Osteoblast (primary cell): Measurements from ENCODE around the gene IRAG1. TPM values are rescaled to one million over a fixed set of nuclear protein-coding genes. Genes with fewer than 3 reads are reported as not detected.

Experiments used
- DNase-seq: peaks from one replicate; pipeline ENCODE4 v3.0.0; 2011; ENCODE audit warnings: low spot score, mixed read lengths; ENCODE audit not compliant: insufficient read length; ENCODE audit errors: missing footprints
- H2AFZ ChIP-seq: 2 replicates; pipeline ENCODE4 v1.6.0; 2011; ENCODE audit warnings: mild to moderate bottlenecking, low read length
- H3K27ac ChIP-seq: 2 replicates; pipeline ENCODE4 v1.5.1; 2011; ENCODE audit warnings: mild to moderate bottlenecking, low read depth, low read length, moderate library complexity
- H3K27me3 ChIP-seq: 2 replicates; pipeline ENCODE4 v1.6.0; 2012; ENCODE audit warnings: mild to moderate bottlenecking, control low read depth, inconsistent platforms, low read length, moderate library complexity; ENCODE audit not compliant: insufficient read depth
- H3K36me3 ChIP-seq: 2 replicates; pipeline ENCODE4 v1.5.1; 2011; ENCODE audit warnings: mild to moderate bottlenecking, low read length, control low read depth, moderate library complexity; ENCODE audit not compliant: insufficient read depth
- H3K4me1 ChIP-seq: 2 replicates; pipeline ENCODE4 v1.5.1; 2011; ENCODE audit warnings: mild to moderate bottlenecking, low read length, control low read depth, moderate library complexity; ENCODE audit not compliant: insufficient read depth
- H3K4me2 ChIP-seq: 2 replicates; pipeline ENCODE4 v1.6.0; 2011; ENCODE audit warnings: mild to moderate bottlenecking, low read length; ENCODE audit not compliant: insufficient read depth
- H3K4me3 ChIP-seq: fragments of 200-600 bp; sonication (generic); 3 replicates; pipeline ENCODE4 v1.5.1; 2012; ENCODE audit warnings: mild to moderate bottlenecking, low read length, inconsistent platforms; ENCODE audit not compliant: insufficient read depth
- H3K79me2 ChIP-seq: 2 replicates; pipeline ENCODE4 v1.6.0; 2012; ENCODE audit warnings: mild to moderate bottlenecking, low read length, control low read depth, inconsistent platforms; ENCODE audit not compliant: insufficient read depth
- H3K9me3 ChIP-seq: 2 replicates; pipeline ENCODE4 v1.5.1; 2011; ENCODE audit warnings: low read depth, low read length, control low read depth
- H4K20me1 ChIP-seq: 2 replicates; pipeline ENCODE4 v1.6.0; 2012; ENCODE audit warnings: mild to moderate bottlenecking, low read length, control low read depth; ENCODE audit not compliant: insufficient read depth
- CTCF ChIP-seq: IDR thresholded peaks from 2 replicates; pipeline ENCODE4 v1.5.1; 2011; ENCODE audit warnings: mild to moderate bottlenecking, low read depth, low read length, moderate library complexity; ENCODE audit errors: extremely low read depth
- total RNA-seq: library from RNA; depleted of rRNA; stranded (reverse); fragments of >200 nt; gene quantifications from 2 replicates; pipeline ENCODE4 v1.2.3, GENCODE V29; 2012

The IRAG1 gene
- total RNA-seq, 1 donor: 4.3 TPM

DNA sequence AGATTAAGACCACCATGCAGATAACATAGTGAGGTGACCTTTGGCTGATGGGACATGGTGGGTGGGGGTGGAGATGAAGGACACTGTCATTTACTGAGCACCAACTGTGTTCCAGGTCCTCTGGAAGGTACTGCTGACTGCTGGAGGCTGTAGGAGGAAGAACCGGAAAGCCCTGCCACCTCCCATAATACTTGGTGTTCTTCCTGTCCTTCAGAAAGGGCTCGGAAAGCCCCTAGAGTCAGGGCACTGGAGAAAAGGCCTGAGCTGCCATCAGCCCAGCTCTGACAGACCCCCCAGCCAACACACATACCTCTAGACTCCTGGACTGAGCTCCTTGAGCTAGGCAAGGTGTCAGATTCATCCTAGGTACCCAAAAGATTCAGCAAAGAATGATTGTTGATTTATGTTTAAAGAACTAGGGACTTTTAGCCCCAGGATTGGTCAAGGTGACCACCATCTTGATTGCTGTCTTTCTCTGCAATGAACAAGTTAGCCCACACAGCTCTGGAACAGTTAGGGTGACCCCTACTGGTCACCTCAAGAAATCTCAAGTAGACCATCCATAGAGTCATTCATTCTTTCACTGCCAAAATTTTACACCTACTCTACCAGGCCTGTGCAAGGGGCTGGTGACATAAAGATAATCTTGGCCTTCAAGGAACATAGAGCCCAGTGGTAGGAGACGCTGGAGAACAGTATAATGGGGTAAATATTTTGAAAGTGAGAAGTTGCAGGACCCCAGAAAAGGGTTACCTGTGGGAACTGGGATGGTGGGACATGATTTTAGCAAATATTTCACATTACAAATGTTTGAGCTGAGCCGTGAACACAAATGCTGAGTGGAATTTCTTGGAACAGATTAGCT lies 39.4 kb downstream of the IRAG1 start:
- peak overlapping the region; percentile 11 for H2AFZ ChIP-seq
- peak; percentile 72 for TF ChIP-seq CTCF
- peaks cover 47% of the 10 kb centered on the region for H3K4me1 ChIP-seq

GRCh38 chr11:10653261-10653660 lies 40.3 kb downstream of the IRAG1 start:
- Histone ChIP-seq H3K4me2 (no peak overlapping the region), H3K9me3 (no peaks in the 10 kb centered on the region), H3K4me1 (peaks cover 38% of the 10 kb centered on the region), H3K36me3 (no peaks in the 10 kb centered on the region), H3K79me2 (no peaks in the 10 kb centered on the region), H3K27me3 (no peaks in the 10 kb centered on the region), H2AFZ (no peak overlapping the region), H3K27ac (no peak overlapping the region), H3K4me3 (no peak overlapping the region), H4K20me1 (no peaks in the 10 kb centered on the region)
- TF ChIP-seq CTCF: no peak
- no peak for DNase-seq

More for the DNA sequence above, 39.4 kb downstream of the IRAG1 start:
- Histone ChIP-seq H3K27me3 (no peaks in the 10 kb centered on the region), H3K36me3 (no peaks in the 10 kb centered on the region), H3K79me2 (no peaks in the 10 kb centered on the region), H3K4me3 (no peak overlapping the region), H4K20me1 (no peaks in the 10 kb centered on the region), H3K9me3 (no peaks in the 10 kb centered on the region), H3K27ac (no peak overlapping the region), H3K4me2 (no peak overlapping the region)
- DNase-seq: peak; percentile 83

- H3K4me1 ChIP-seq: peaks cover 24% of the 10 kb centered on the region
- TF ChIP-seq CTCF: no peak
- H3K9me3 ChIP-seq: no peaks in the 10 kb centered on the region
- H2AFZ ChIP-seq: peak overlapping the region; percentile 34
- no peak for DNase-seq
- H3K27ac ChIP-seq: no peak overlapping the region
- H3K27me3 ChIP-seq: no peaks in the 10 kb centered on the region
- H4K20me1 ChIP-seq: no peaks in the 10 kb centered on the region
- no peak overlapping the region for H3K4me2 ChIP-seq
- no peaks in the 10 kb centered on the region for H3K79me2 ChIP-seq
- no peaks in the 10 kb centered on the region for H3K36me3 ChIP-seq
- no peak overlapping the region for H3K4me3 ChIP-seq
Observed at GRCh38 chr11:10651656-10652361, 41.7 kb downstream of the IRAG1 start.

GRCh38 chr11:10650630-10651029 lies 42.9 kb downstream of the IRAG1 start:
- Histone ChIP-seq H3K4me2 (no peak overlapping the region), H3K27ac (no peak overlapping the region), H4K20me1 (no peaks in the 10 kb centered on the region), H2AFZ (no peak overlapping the region), H3K9me3 (no peaks in the 10 kb centered on the region), H3K4me3 (no peak overlapping the region), H3K36me3 (no peaks in the 10 kb centered on the region), H3K79me2 (no peaks in the 10 kb centered on the region), H3K4me1 (peaks cover 17% of the 10 kb centered on the region), H3K27me3 (no peaks in the 10 kb centered on the region)
- no peak for DNase-seq
- TF ChIP-seq CTCF: no peak
